GDM1 (cell line): Measurements from ENCODE around the gene MEAF6.
A peak's percentile ranks its signal among the peaks of the same experiment; 100 is the strongest.
"Not testable (repeated sequence)": the region's sequence is repeated elsewhere in the genome, so short reads cannot be mapped to it uniquely, and the experiment has no call there.

ENCODE experiments used
- DNase-seq: peaks from one replicate; lab custom pipeline; 2025; lab: John Stamatoyannopoulos, UW

The MEAF6 gene

GRCh38 chr1:37514350-37515184, at the start of gene MEAF6:
Gene MEAF6 (minus strand): TSS chr1:37514766. CDS start chr1:37514746, 20 bp downstream.
- peak; percentile 86 for DNase-seq

DNA sequence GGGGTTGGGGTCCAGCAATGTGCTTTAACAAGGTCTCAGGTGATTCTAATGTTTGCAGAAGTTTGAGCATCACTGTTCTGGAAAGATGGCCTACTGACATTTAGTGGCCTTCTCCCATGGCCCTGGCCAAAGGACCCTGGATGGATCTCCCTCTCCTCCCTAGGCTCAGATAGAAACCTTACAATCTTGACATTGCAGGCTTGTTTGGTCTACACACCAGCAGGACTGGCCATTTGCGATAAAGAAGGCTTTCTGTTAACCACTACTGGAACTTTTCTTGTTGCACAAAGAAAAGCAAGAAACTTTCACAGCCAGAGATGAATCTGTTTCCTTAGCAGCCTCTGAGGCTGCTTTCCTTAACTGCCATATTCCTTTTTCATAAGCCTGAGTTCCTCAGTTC, 48.4 kb upstream of the MEAF6 start:
- no peak for DNase-seq

GRCh38 chr1:37561133-37562132, 46.9 kb upstream of the MEAF6 start:
- DNase-seq: no peak

DNA sequence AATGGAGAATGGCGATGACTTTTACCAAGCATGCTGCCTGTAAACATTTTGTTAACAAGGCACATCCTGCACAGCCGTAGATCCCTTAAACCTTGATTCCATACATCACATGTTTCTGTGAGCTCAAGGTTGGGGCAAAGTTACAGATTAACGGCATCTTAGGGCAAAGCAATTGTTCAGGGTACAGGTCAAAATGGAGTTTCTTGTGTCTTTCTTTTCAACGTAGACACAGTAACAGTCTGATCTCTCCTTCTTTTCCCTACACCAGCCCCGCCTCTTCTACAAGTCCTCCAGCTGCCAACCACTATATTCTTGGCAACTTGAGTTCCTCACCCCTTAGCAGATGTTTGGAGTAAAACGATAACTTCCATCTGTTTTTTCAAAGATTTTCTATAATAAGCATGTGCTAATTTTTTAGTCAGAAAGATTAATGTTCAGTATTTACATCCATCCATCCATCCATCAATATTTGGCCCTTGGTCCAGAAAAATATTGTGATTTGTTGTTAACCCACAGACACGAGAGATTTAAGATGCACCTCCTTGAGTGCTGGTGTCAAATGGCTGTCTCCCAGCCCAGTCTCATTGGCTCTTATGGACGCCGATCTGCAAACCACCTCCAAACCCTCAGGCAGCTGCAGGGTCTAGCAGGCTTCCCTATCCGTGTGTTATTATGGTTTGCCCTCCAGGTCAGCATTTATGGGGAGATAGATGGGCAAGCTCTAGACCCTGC, 46.0 kb upstream of the MEAF6 start:
- no peak for DNase-seq

GRCh38 chr1:37559957-37560379, 45.4 kb upstream of the MEAF6 start:
- DNase-seq: not testable (repeated sequence)

GRCh38 chr1:37559080-37559479, 44.5 kb upstream of the MEAF6 start:
- no peak for DNase-seq

- no peak for DNase-seq
Measured at GRCh38 chr1:37558411-37558810, 43.8 kb upstream of the MEAF6 start.

DNA sequence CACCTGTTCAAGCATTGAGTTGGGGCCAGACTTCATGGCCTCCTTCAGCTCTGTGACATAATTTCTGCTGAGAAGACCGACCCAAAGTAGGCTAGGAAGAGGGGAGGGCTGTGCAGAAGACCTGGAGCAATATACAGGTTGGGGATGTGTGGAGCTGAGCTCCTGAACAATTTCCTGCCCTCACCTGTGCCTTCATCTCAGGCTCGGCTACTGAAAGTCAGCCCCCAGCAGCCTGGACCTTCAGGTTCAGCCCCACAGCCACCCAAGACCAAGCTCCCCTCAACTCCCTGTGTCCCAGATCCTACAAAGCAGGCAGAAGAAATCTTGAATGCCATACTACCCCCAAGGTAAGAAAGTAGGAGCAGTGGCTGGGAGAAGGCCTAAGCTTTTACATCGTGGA, 42.8 kb upstream of the MEAF6 start:
- DNase-seq: no peak

GRCh38 chr1:37556712-37557196, 42.2 kb upstream of the MEAF6 start, which contains the start of gene DNALI1:
Gene DNALI1 (plus strand): TSS chr1:37556940. CDS start chr1:37556995, 55 bp downstream.
- no peak for DNase-seq

DNA sequence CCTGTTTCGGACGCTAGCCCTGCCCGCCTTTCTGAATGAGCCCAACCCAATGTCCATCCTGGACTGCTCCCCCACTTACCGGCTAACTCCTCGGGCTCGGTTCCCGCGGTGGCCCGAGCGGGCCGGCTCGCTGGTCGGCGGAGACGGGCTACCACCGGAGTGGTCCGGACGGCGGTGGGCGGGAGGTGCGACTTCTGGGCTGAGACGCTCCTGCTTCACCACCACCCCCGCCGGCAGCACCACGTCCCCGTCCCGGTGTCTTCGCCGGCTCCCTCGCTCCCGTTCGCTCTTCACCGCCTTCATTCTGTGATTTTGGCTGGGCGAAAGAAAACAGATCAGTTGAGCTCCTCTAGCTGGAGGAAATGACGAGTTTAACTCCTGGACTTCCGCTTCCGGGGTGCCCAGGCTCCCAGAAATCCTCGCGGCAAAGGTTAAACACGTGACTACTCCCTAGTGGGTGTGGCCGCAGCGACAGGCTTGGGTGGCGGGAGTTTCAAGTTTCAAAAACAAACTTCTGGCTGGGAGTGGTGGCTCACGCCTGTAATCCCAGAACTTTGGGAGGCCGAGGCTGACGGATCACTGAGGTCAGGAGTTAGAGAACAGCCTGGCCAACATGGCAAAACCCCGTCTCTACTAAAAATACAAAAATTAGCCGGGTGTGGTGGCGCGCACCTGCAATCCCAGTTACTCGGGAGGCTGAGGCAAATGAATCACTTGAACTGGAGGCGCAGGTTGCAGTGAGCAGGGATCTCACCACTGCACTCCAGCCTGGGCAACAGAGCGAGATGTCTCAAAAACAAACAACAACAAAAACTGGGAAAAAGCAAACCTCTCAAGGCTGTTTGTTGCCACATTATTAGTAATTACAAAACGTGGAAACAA, 39.6 kb upstream of the MEAF6 start, which contains the start of gene SNIP1:
Gene SNIP1 (minus strand): TSS at position 367 of the 882 bp plus-strand sequence. CDS start 64 bp downstream, at position 303.
- DNase-seq: peak; percentile 73

- DNase-seq: no peak
Measured at GRCh38 chr1:37553598-37553926, 39.0 kb upstream of the MEAF6 start.

DNA sequence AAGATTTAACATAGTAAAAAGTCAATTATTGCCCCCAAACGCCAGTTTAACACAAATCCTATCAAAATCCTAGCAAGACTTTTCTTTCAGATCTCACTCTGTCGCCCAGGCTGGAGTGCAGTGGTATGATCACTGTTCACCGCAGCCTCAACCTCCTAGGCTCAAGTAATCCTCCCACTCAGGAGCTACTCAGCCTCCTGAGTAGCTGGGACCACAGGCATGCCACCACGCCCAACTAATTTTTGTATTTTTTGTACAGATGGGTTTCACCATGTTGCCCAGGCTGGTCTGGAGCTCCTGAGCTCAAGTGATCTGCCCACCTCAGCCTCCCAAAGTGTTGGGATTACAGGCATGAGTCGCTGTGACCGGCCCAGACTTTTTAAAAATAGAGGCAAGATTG, 34.8 kb upstream of the MEAF6 start:
- DNase-seq: no peak

DNA sequence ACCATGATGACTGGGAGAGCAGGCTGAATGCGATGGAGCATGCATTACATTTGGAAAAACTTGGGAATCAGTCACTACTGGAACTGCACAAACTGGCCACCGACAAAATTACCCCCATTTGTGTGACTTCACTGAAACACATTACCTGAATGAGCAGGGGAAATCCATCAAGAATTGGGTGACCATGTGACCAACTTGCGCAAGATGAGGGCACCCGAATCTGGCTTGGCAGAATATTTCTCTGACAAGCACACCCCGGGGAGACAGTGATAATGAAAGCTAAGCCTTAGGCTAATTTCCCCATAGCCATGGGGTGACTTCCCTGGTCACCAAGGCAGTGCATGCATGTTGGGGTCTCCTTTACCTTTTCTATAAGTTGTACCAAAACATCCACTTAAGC, 30.5 kb upstream of the MEAF6 start:
- no peak for DNase-seq

- DNase-seq: no peak
Measured at GRCh38 chr1:37544530-37544929, 30.0 kb upstream of the MEAF6 start.

- no peak for DNase-seq
Measured at GRCh38 chr1:37540036-37540785, 25.6 kb upstream of the MEAF6 start.

- DNase-seq: not testable (repeated sequence)
Measured at GRCh38 chr1:37539154-37539553, 24.6 kb upstream of the MEAF6 start.

DNA sequence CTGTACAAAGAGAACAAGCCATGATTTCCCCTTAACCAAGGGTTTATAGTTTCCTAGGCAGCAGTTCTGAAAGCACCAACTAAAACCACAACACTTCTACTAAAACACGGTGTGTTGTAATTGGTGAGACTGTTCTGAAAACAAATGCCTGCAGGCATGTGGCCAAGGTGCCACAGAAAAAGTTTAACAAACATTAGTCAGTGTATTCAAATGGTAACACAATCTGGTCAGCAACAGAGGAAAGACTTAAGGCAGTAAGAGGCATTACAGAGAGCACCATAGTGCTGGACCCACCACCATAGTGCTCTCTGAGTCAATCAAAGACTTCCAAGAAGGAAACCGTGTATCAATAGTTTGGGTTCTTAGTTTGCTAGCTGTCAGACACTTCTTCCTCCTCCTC, 22.8 kb upstream of the MEAF6 start:
- no peak for DNase-seq

DNA sequence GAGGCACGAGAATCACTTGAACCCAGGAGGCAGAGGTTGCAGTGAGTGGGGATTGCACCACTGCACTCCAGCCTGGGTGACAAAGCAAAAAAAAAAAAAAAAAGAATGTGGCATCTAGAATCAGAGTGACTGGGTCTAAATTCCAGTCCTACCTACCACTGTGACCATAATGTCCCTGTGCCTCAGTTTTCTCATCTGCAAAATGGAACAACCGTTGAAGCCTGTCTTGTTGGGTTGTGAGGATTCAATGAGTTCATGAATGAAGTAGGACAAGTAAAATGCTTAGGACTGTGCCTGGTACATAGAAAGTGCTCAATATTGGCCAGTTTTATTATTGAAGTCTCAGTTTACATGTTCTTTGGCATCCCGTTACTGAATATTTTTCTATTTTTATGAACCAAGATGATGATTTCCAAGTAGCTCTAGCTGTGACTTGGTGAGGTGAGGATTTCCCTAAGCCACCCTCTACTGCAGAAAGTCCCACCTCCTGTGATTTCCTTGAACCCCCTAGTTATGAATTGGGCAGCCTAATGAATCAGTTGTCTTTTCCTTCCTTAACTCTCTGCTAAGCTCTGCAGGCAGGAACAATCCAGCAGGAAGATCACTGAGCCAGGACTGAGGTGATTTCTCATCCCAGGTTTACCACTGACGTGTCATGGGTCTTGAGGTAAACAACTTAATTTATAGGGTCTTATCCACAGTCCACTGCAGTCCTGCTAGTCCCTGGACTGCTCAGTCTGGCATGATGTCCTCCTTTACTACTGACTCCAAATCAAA, 18.9 kb upstream of the MEAF6 start:
- DNase-seq: no peak
